Heart left ventricle (tissue), 13 donors: ENCODE results near the gene OXSR1.
"Not testable (repeated sequence)": the region's sequence is repeated elsewhere in the genome, so short reads cannot be mapped to it uniquely, and the experiment has no call there.

Experiments used
- CTCF ChIP-seq, 12 donors: fragments of 200-600 bp; sonication (generic) in 4 of 12; IDR thresholded peaks; one replicate each; pipeline versions ENCODE4 v1.5.0 to v1.8.0; 2018 to 2022; ENCODE audit warnings: antibody characterized with exemption in 12 of 12, mild to moderate bottlenecking in 5 of 12
- POLR2A ChIP-seq, 2 donors: fragments of 450-650 bp; IDR thresholded peaks; one replicate each; pipeline ENCODE4 v1.6.1; 2017; ENCODE audit warnings: antibody characterized with exemption in 2 of 2, mild to moderate bottlenecking in 2 of 2, moderate library complexity in 2 of 2
- donor health status: ischemic (EF 13 %, LVEDD 7.1; RV severe dilation, severe dysfunction).
- donor health status: DM: no; HTN: yes; CAD: no.
- donor health status: DM: no; HTN: no; CAD: no.
- donor health status: ischemic (EF 25% LVEDD 6.9; RV normal size, moderate dysfunction).
- donor health status: ischemic (EF 25% LVEDD 5.7; RV mildly dilated, moderate dysfunction).
- donor health status: ischemic (EF 35%, LVEDD 5.7; RV mildly dilated, moderate dysfunction).
- donor health status: nonischemic (EF 11% LVEDD 7.7; RV severe dilation, severe dysfunction).
- donor health status: DM: yes; HTN: yes; CAD: no.
- donor health status: PGD.
- donor health status: ischemic (EF 29% LVEDD 5.4; RV normal size, mild dysfunction).
- donor health status: nonischemic (EF 23%, LVEDD 6.1; RV moderate dilation, normal function).

GRCh38 chr3:38202931-38203330, 37.6 kb downstream of the OXSR1 start:
- TF ChIP-seq CTCF, POLR2A (IDR thresholded peaks at IDR 0.05): not testable (repeated sequence)
